ENCODE measurements around the gene CLCF1. TPM values are rescaled to one million over a fixed set of nuclear protein-coding genes. Genes with fewer than 3 reads are reported as not detected.

Gene CLCF1
- total RNA-seq, 2 experiments from 2014 or later = 0.79 to 0.81 TPM

GRCh38 chr11:67416416-67417335 lies 43.3 kb upstream of the CLCF1 start:
- H3K9me3 Mint-ChIP-seq = no peaks in the 10 kb centered on the region
- H3K27me3 Mint-ChIP-seq = no peaks in the 10 kb centered on the region
- peak overlapping the region; percentile 71 for H3K4me3 Mint-ChIP-seq
- no peak for TF ChIP-seq CTCF (IDR thresholded peaks at IDR 0.05)
- H3K36me3 Mint-ChIP-seq (ENCODE audit: low read depth) = no peaks in the 10 kb centered on the region
- peak overlapping the region; percentile 85 for H3K27ac Mint-ChIP-seq
- DNase-seq = peak; percentile 81
- H3K4me1 Mint-ChIP-seq (ENCODE audit: low read depth) = peaks cover 65% of the 10 kb centered on the region
- intact Hi-C loops (cut with micrococcal nuclease) = no loop called here
- POLR2A ChIA-PET = interaction anchor here (0.7 to 10.0 kb wide), 8 partner anchors 9 to 89 kb away, joined by 3 to 178 read pairs (median 25); partner anchors contain the start of genes AIP, PPP1CA, PTPRCAP and RAD9A
- peak; percentile 15 for ATAC-seq
- CTCF ChIA-PET = interaction anchor here (1.4 to 2.0 kb wide), 2 partner anchors 14 to 74 kb away, joined by 3 to 6 read pairs; partner anchors contain the start of gene PPP1CA

- TF ChIP-seq CTCF (IDR thresholded peaks at IDR 0.05) = no peak
- ATAC-seq (no peak), DNase-seq (no peak)
- Mint-ChIP-seq H3K9me3 (no peaks in the 10 kb centered on the region), H3K27me3 (no peaks in the 10 kb centered on the region), H3K27ac (peak within 1 kb of the TSS; percentile 85), H3K4me3 (peak within 1 kb of the TSS; percentile 71), H3K4me1 (ENCODE audit: low read depth) (peaks cover 71% of the 10 kb centered on the region), H3K36me3 (ENCODE audit: low read depth) (peaks cover under 1% of the 10 kb centered on the region)
- POLR2A ChIA-PET = interaction anchor here (1.1 to 10.0 kb wide), 6 partner anchors 8 to 24 kb away, joined by 3 to 178 read pairs (median 44); partner anchors contain the start of genes PPP1CA, PTPRCAP, RAD9A and TBC1D10C
- CTCF ChIA-PET = interaction anchor here (1.4 to 2.0 kb wide), 2 partner anchors 13 to 75 kb away, joined by 3 to 6 read pairs; partner anchors contain the start of gene PPP1CA
- intact Hi-C loops (cut with micrococcal nuclease) = no loop called here
These were observed 42.3 kb upstream of the CLCF1 start, which contains the start of gene CARNS1 for GRCh38 chr11:67415501-67416304. TSS of gene CARNS1 (plus strand) at chr11:67415678. CDS start at chr11:67416200, 522 bp downstream.

- Mint-ChIP-seq H3K27ac (peak overlapping the region; percentile 6), H3K4me1 (ENCODE audit: low read depth) (peaks cover 76% of the 10 kb centered on the region), H3K4me3 (no peak overlapping the region), H3K27me3 (no peaks in the 10 kb centered on the region), H3K36me3 (ENCODE audit: low read depth) (peaks cover 16% of the 10 kb centered on the region), H3K9me3 (no peaks in the 10 kb centered on the region)
- ATAC-seq (no peak), DNase-seq (no peak)
- intact Hi-C loops (cut with micrococcal nuclease) = no loop called here
- CTCF ChIA-PET = interaction anchor here (0.9 to 1.7 kb wide), 6 partner anchors 9 to 93 kb away, joined by 3 to 6 read pairs (median 3); partner anchors contain the start of genes PPP1CA and TBC1D10C
- POLR2A ChIA-PET = interaction anchor here (0.7 to 3.3 kb wide), 14 partner anchors 10 to 126 kb away, joined by 3 to 17 read pairs (median 5); partner anchors contain the start of genes AIP, PPP1CA, PTPRCAP and RPS6KB2
- TF ChIP-seq CTCF (IDR thresholded peaks at IDR 0.05) = no peak
These were observed 40.0 kb upstream of the CLCF1 start for GRCh38 chr11:67413266-67413849.

- H3K27ac Mint-ChIP-seq = no peak overlapping the region
- peaks cover 23% of the 10 kb centered on the region for H3K36me3 Mint-ChIP-seq (ENCODE audit: low read depth)
- no peak for ATAC-seq
- TF ChIP-seq CTCF (IDR thresholded peaks at IDR 0.05) = no peak
- no peaks in the 10 kb centered on the region for H3K9me3 Mint-ChIP-seq
- no peak overlapping the region for H3K4me3 Mint-ChIP-seq
- ChIA-PET POLR2A (interaction anchor here (0.5 to 3.3 kb wide), 18 partner anchors 8 to 933 kb away, joined by 3 to 18 read pairs (median 5); partner anchors contain the start of genes PPP1CA, PTPRCAP, RPS6KB2 and TBC1D10C), CTCF (interaction anchor here (0.9 to 1.7 kb wide), 5 partner anchors 9 to 61 kb away, joined by 3 to 6 read pairs (median 4); partner anchors contain the start of genes PPP1CA, RAD9A and TBC1D10C)
- peaks cover 76% of the 10 kb centered on the region for H3K4me1 Mint-ChIP-seq (ENCODE audit: low read depth)
- DNase-seq = no peak
- intact Hi-C loops (cut with micrococcal nuclease) = no loop called here
- H3K27me3 Mint-ChIP-seq = no peaks in the 10 kb centered on the region
These were observed 39.2 kb upstream of the CLCF1 start for GRCh38 chr11:67412495-67413179.
